Mesendoderm (in vitro differentiated cells): Measurements from ENCODE around the gene KRT13.

Experiments
- DNase-seq: peaks from one replicate; pipeline ENCODE4 v3.0.0; 2013
- H2AK5ac ChIP-seq: 2 replicates; pipeline ENCODE4 v1.6.1; 2013; ENCODE audit warnings: low read length, inconsistent platforms
- H2BK120ac ChIP-seq: 2 replicates; pipeline ENCODE4 v1.6.1; 2013; ENCODE audit warnings: low read depth, mild to moderate bottlenecking, low read length, moderate library complexity, mixed read lengths
- H2BK15ac ChIP-seq: replicated peaks from 2 replicates; pipeline ENCODE4 v1.6.1; 2013; ENCODE audit warnings: low read depth, mild to moderate bottlenecking, moderate library complexity
- H2BK5ac ChIP-seq: 2 replicates; pipeline ENCODE4 v1.6.1; 2013; ENCODE audit warnings: low read length, inconsistent platforms
- H3K18ac ChIP-seq: 2 replicates; pipeline ENCODE4 v1.6.1; 2013; ENCODE audit warnings: mild to moderate bottlenecking, low read length, mixed read lengths
- H3K23ac ChIP-seq: one replicate; pipeline ENCODE4 v1.6.1; 2013; ENCODE audit warnings: low read length
- H3K27ac ChIP-seq: 2 replicates; pipeline ENCODE4 v1.5.1; 2013; ENCODE audit warnings: low read depth, mild to moderate bottlenecking, inconsistent platforms, low read length, moderate library complexity
- H3K27me3 ChIP-seq: 2 replicates; pipeline ENCODE4 v1.6.1; 2013; ENCODE audit warnings: low read length, control low read depth, mild to moderate bottlenecking, inconsistent platforms; ENCODE audit not compliant: insufficient read depth, poor library complexity
- H3K36me3 ChIP-seq: 2 replicates; pipeline ENCODE4 v1.6.1; 2013; ENCODE audit warnings: low read length, inconsistent platforms; ENCODE audit not compliant: control insufficient read depth, insufficient read depth
- H3K4ac ChIP-seq: one replicate; pipeline ENCODE4 v1.6.1; 2013; ENCODE audit warnings: low read depth, mild to moderate bottlenecking, low read length, moderate library complexity
- H3K4me1 ChIP-seq: 2 replicates; pipeline ENCODE4 v1.6.1; 2013; ENCODE audit warnings: low read depth, low read length, inconsistent platforms; ENCODE audit not compliant: control insufficient read depth
- H3K4me2 ChIP-seq: 2 replicates; pipeline ENCODE4 v1.6.1; 2013; ENCODE audit warnings: low read length
- H3K4me3 ChIP-seq: 2 replicates; pipeline ENCODE4 v1.5.1; 2013; ENCODE audit warnings: mild to moderate bottlenecking, low read length
- H3K56ac ChIP-seq: one replicate; pipeline ENCODE4 v1.6.1; 2013; ENCODE audit warnings: low read length
- H3K79me1 ChIP-seq: 2 replicates; pipeline ENCODE4 v1.6.1; 2013; ENCODE audit warnings: low read length, inconsistent platforms
- H3K79me2 ChIP-seq: 2 replicates; pipeline ENCODE4 v1.6.1; 2013; ENCODE audit warnings: mild to moderate bottlenecking, low read length; ENCODE audit not compliant: control insufficient read depth, insufficient read depth
- H3K9ac ChIP-seq: 2 replicates; pipeline ENCODE4 v1.6.1; 2013; ENCODE audit warnings: low read length, inconsistent platforms
- H4K5ac ChIP-seq: one replicate; pipeline ENCODE4 v1.6.1; 2013; ENCODE audit warnings: low read length
- H4K8ac ChIP-seq: one replicate; pipeline ENCODE4 v1.6.1; 2013; ENCODE audit warnings: low read depth, mild to moderate bottlenecking, control low read depth, low read length, moderate library complexity
- WGBS: extraction: QIAGEN DNeasy Blood & Tissue Kit; methylation state at CpG from one replicate; pipeline ENCODE4 v1.1.7; 2013; ENCODE audit warnings: low lambda C conversion rate, missing lambda C conversion rate; ENCODE audit not compliant: insufficient coverage; ENCODE audit errors: extremely low coverage; 5-methylcytosine and 5-hydroxymethylcytosine counted together

The KRT13 gene

GRCh38 chr17:41464173-41464572 is 41.2 kb downstream of the KRT13 start:
- no peak overlapping the region for H3K9ac ChIP-seq
- no peaks in the 10 kb centered on the region for H3K79me1 ChIP-seq
- no peaks in the 10 kb centered on the region for H3K4me1 ChIP-seq
- no peak overlapping the region for H3K23ac ChIP-seq
- no peaks in the 10 kb centered on the region for H3K27me3 ChIP-seq
- no peak overlapping the region for H3K18ac ChIP-seq
- H2AK5ac ChIP-seq, result no peak overlapping the region
- no peaks in the 10 kb centered on the region for H3K36me3 ChIP-seq
- H2BK15ac ChIP-seq, result no peak overlapping the region
- H2BK120ac ChIP-seq, result no peak overlapping the region
- no peak overlapping the region for H4K5ac ChIP-seq
- DNase-seq, result no peak
- no peak overlapping the region for H3K56ac ChIP-seq
- H4K8ac ChIP-seq, result no peak overlapping the region
- no peaks in the 10 kb centered on the region for H3K79me2 ChIP-seq
- H3K4ac ChIP-seq, result no peak overlapping the region
- no CpG with 5 or more reads among the region's 11 CpGs for WGBS
- H2BK5ac ChIP-seq, result no peak overlapping the region
- no peak overlapping the region for H3K4me2 ChIP-seq
- no peak overlapping the region for H3K27ac ChIP-seq
- H3K4me3 ChIP-seq, result no peak overlapping the region

GRCh38 chr17:41463746-41464145 is 41.7 kb downstream of the KRT13 start:
- Histone ChIP-seq H2BK5ac (no peak overlapping the region), H3K36me3 (no peaks in the 10 kb centered on the region), H3K18ac (no peak overlapping the region), H3K79me2 (no peaks in the 10 kb centered on the region), H3K56ac (no peak overlapping the region), H3K23ac (no peak overlapping the region), H2BK15ac (no peak overlapping the region), H3K9ac (no peak overlapping the region), H3K27ac (no peak overlapping the region), H2AK5ac (no peak overlapping the region), H3K4me2 (no peak overlapping the region), H3K4me3 (no peak overlapping the region), H3K79me1 (no peaks in the 10 kb centered on the region), H4K8ac (no peak overlapping the region), H4K5ac (no peak overlapping the region), H2BK120ac (no peak overlapping the region), H3K4ac (no peak overlapping the region), H3K27me3 (no peaks in the 10 kb centered on the region), H3K4me1 (no peaks in the 10 kb centered on the region)
- WGBS, result no CpG with 5 or more reads among the region's 8 CpGs
- no peak for DNase-seq

GRCh38 chr17:41462705-41463104 is 42.7 kb downstream of the KRT13 start:
- Histone ChIP-seq H2BK120ac (no peak overlapping the region), H3K4me3 (no peak overlapping the region), H2AK5ac (no peak overlapping the region), H3K27me3 (no peaks in the 10 kb centered on the region), H2BK15ac (no peak overlapping the region), H3K27ac (no peak overlapping the region), H3K4me1 (no peaks in the 10 kb centered on the region), H3K79me2 (no peaks in the 10 kb centered on the region), H4K5ac (no peak overlapping the region), H3K36me3 (no peaks in the 10 kb centered on the region), H3K4ac (no peak overlapping the region), H3K56ac (no peak overlapping the region), H3K23ac (no peak overlapping the region), H2BK5ac (no peak overlapping the region), H3K9ac (no peak overlapping the region), H3K4me2 (no peak overlapping the region), H3K18ac (no peak overlapping the region), H4K8ac (no peak overlapping the region), H3K79me1 (no peaks in the 10 kb centered on the region)
- no CpG with 5 or more reads among the region's 15 CpGs for WGBS
- no peak for DNase-seq

GRCh38 chr17:41457676-41458075 is 47.7 kb downstream of the KRT13 start:
- no peak overlapping the region for H3K23ac ChIP-seq
- H3K36me3 ChIP-seq, result no peaks in the 10 kb centered on the region
- no peaks in the 10 kb centered on the region for H3K79me2 ChIP-seq
- no peak overlapping the region for H3K9ac ChIP-seq
- H2AK5ac ChIP-seq, result no peak overlapping the region
- DNase-seq, result no peak
- H3K4me1 ChIP-seq, result no peaks in the 10 kb centered on the region
- no peak overlapping the region for H3K18ac ChIP-seq
- H4K8ac ChIP-seq, result no peak overlapping the region
- no peak overlapping the region for H3K4me2 ChIP-seq
- no peaks in the 10 kb centered on the region for H3K27me3 ChIP-seq
- no CpG with 5 or more reads among the region's 4 CpGs for WGBS
- no peaks in the 10 kb centered on the region for H3K79me1 ChIP-seq
- no peak overlapping the region for H2BK120ac ChIP-seq
- no peak overlapping the region for H3K27ac ChIP-seq
- no peak overlapping the region for H3K4ac ChIP-seq
- no peak overlapping the region for H3K56ac ChIP-seq
- no peak overlapping the region for H2BK5ac ChIP-seq
- no peak overlapping the region for H3K4me3 ChIP-seq
- no peak overlapping the region for H4K5ac ChIP-seq
- no peak overlapping the region for H2BK15ac ChIP-seq

GRCh38 chr17:41456204-41456603 is 49.2 kb downstream of the KRT13 start:
- Histone ChIP-seq H3K18ac (no peak overlapping the region), H4K5ac (no peak overlapping the region), H2BK120ac (no peak overlapping the region), H3K4me1 (no peaks in the 10 kb centered on the region), H2BK5ac (no peak overlapping the region), H4K8ac (no peak overlapping the region), H3K23ac (no peak overlapping the region), H3K27ac (no peak overlapping the region), H2AK5ac (no peak overlapping the region), H3K4ac (no peak overlapping the region), H3K79me2 (no peaks in the 10 kb centered on the region), H3K36me3 (no peaks in the 10 kb centered on the region), H3K9ac (no peak overlapping the region), H3K56ac (no peak overlapping the region), H3K4me3 (no peak overlapping the region), H3K4me2 (no peak overlapping the region), H3K79me1 (no peaks in the 10 kb centered on the region), H3K27me3 (no peaks in the 10 kb centered on the region), H2BK15ac (no peak overlapping the region)
- peak; percentile 28 for DNase-seq
- WGBS, result no CpG with 5 or more reads among the region's 3 CpGs

GRCh38 chr17:41455236-41455635 is 50.2 kb downstream of the KRT13 start:
- Histone ChIP-seq H3K36me3 (no peaks in the 10 kb centered on the region), H3K18ac (no peak overlapping the region), H3K27ac (no peak overlapping the region), H4K8ac (no peak overlapping the region), H3K23ac (no peak overlapping the region), H2BK5ac (no peak overlapping the region), H3K4ac (no peak overlapping the region), H3K56ac (no peak overlapping the region), H4K5ac (no peak overlapping the region), H2BK120ac (no peak overlapping the region), H2BK15ac (no peak overlapping the region), H3K4me2 (no peak overlapping the region), H3K9ac (no peak overlapping the region), H3K79me2 (no peaks in the 10 kb centered on the region), H3K27me3 (no peaks in the 10 kb centered on the region), H3K4me3 (no peak overlapping the region), H2AK5ac (no peak overlapping the region), H3K4me1 (no peaks in the 10 kb centered on the region), H3K79me1 (no peaks in the 10 kb centered on the region)
- DNase-seq, result no peak
- no CpG with 5 or more reads among the region's 1 CpG for WGBS
